Measurements from ENCODE around the gene PALD1.

DNA sequence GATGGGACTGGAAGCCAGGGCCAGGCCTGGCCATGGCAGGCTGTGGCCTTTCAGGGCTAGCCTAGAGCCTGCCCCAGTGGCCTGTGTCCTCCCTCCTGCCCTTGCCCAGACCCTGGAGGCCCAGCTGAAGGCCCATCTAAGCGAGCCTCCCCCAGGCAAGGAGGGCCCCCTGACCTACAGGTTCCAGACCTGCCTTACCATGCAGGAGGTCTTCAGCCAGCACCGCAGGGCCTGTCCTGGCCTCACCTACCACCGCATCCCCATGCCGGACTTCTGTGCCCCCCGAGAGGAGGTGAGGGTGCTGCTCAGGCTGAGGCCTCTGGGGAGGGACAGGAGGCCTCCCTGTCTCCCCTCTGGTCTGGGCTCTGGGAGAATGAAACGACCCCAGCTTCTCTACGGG, 60.9 kb downstream of the PALD1 start:
- TF ChIP-seq, protein P1, sequence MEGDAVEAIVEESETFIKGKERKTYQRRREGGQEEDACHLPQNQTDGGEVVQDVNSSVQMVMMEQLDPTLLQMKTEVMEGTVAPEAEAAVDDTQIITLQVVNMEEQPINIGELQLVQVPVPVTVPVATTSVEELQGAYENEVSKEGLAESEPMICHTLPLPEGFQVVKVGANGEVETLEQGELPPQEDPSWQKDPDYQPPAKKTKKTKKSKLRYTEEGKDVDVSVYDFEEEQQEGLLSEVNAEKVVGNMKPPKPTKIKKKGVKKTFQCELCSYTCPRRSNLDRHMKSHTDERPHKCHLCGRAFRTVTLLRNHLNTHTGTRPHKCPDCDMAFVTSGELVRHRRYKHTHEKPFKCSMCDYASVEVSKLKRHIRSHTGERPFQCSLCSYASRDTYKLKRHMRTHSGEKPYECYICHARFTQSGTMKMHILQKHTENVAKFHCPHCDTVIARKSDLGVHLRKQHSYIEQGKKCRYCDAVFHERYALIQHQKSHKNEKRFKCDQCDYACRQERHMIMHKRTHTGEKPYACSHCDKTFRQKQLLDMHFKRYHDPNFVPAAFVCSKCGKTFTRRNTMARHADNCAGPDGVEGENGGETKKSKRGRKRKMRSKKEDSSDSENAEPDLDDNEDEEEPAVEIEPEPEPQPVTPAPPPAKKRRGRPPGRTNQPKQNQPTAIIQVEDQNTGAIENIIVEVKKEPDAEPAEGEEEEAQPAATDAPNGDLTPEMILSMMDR (IDR thresholded peaks at IDR 0.05; ENCODE audit: insufficient read depth, low read length) = no peak
- no peak for TF ChIP-seq POLR2AphosphoS5 (IDR thresholded peaks at IDR 0.05; ENCODE audit: low read depth)
- TF ChIP-seq GABPA (IDR thresholded peaks at IDR 0.05; ENCODE audit: low read depth) = no peak

Data from HL-60 (cell line).